PC-3 (cell line): ENCODE measurements around the gene SMIM5.

Source experiments
- EZH2 ChIP-seq: fragments of 300-600 bp; sonication (generic); IDR thresholded peaks from one replicate; pipeline ENCODE4 v1.6.1; 2017; ENCODE audit warnings: antibody characterized with exemption, mild to moderate bottlenecking, low read length; ENCODE audit not compliant: unreplicated experiment
- TF ChIP-seq, protein P1 (sequence below): fragments of 300-600 bp; sonication (generic); conservative IDR thresholded peaks from 2 replicates; pipeline ENCODE4 v1.5.1; 2017; ENCODE audit warnings: antibody characterized with exemption, low read depth, mild to moderate bottlenecking, low read length

GRCh38 chr17:75667825-75668224 lies 34.6 kb downstream of the SMIM5 start:
- TF ChIP-seq, protein P1, sequence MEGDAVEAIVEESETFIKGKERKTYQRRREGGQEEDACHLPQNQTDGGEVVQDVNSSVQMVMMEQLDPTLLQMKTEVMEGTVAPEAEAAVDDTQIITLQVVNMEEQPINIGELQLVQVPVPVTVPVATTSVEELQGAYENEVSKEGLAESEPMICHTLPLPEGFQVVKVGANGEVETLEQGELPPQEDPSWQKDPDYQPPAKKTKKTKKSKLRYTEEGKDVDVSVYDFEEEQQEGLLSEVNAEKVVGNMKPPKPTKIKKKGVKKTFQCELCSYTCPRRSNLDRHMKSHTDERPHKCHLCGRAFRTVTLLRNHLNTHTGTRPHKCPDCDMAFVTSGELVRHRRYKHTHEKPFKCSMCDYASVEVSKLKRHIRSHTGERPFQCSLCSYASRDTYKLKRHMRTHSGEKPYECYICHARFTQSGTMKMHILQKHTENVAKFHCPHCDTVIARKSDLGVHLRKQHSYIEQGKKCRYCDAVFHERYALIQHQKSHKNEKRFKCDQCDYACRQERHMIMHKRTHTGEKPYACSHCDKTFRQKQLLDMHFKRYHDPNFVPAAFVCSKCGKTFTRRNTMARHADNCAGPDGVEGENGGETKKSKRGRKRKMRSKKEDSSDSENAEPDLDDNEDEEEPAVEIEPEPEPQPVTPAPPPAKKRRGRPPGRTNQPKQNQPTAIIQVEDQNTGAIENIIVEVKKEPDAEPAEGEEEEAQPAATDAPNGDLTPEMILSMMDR: no peak
- TF ChIP-seq EZH2: no peak
